H1 (cell line): Measurements from ENCODE around the gene CENPF. TPM values are rescaled to one million over a fixed set of nuclear protein-coding genes. Genes with fewer than 3 reads are reported as not detected.

Experiments
- CTCF ChIA-PET: fragments of 300-600 bp; sonication (Branson Sonifier 250); formaldehyde crosslinking; loops from one replicate; lab custom pipeline; 2021; ENCODE audit not compliant: partially characterized antibody; lab: Charles Lee
- POLR2A ChIA-PET: fragments of 300-600 bp; sonication (Branson Sonifier 250); formaldehyde crosslinking; loops from one replicate; lab custom pipeline; 2021; ENCODE audit warnings: inconsistent platforms; ENCODE audit not compliant: partially characterized antibody; lab: Charles Lee
- DNase-seq, 2 experiments: peaks; one replicate each; pipeline versions ENCODE4 v3.0.0 to v3.0.0-alpha.2; 2010 to 2022; ENCODE audit warnings: low spot score in 2 of 2, low read depth in 1 of 2, mixed read lengths in 1 of 2
- FAIRE-seq: peaks from 2 replicates; lab custom pipeline; 2011; peaks lifted over from hg19 to GRCh38; lab: Jason Lieb, UNC
- H2AFZ ChIP-seq: 2 replicates; pipeline ENCODE4 v1.8.1; 2012; ENCODE audit warnings: low read length, inconsistent platforms
- H2AK5ac ChIP-seq: 2 replicates; pipeline ENCODE4 v1.6.1; 2013; ENCODE audit warnings: low read depth, low read length
- H2BK120ac ChIP-seq: replicated peaks from 2 replicates; pipeline ENCODE3; 2013; ENCODE audit warnings: low read depth, low read length, inconsistent platforms
- H2BK12ac ChIP-seq: 2 replicates; pipeline ENCODE4 v1.6.1; 2013; ENCODE audit warnings: low read depth, low read length
- H2BK15ac ChIP-seq: 2 replicates; pipeline ENCODE4 v1.6.1; 2013; ENCODE audit warnings: low read length
- H2BK20ac ChIP-seq: 2 replicates; pipeline ENCODE4 v1.6.1; 2013; ENCODE audit warnings: low read length
- H2BK5ac ChIP-seq: 2 replicates; pipeline ENCODE4 v1.6.1; 2013; ENCODE audit warnings: low read depth, low read length
- H3K14ac ChIP-seq: 2 replicates; pipeline ENCODE4 v1.6.1; 2013; ENCODE audit warnings: inconsistent platforms; ENCODE audit not compliant: insufficient read length
- H3K18ac ChIP-seq: 2 replicates; pipeline ENCODE4 v1.6.1; 2013; ENCODE audit warnings: low read length; ENCODE audit errors: extremely low read depth
- H3K23ac ChIP-seq: 2 replicates; pipeline ENCODE4 v1.6.1; 2013; ENCODE audit warnings: inconsistent platforms; ENCODE audit not compliant: insufficient read length
- H3K23me2 ChIP-seq: 2 replicates; pipeline ENCODE4 v1.6.1; 2013; ENCODE audit warnings: low read depth, low read length
- H3K27ac ChIP-seq: 2 replicates; pipeline ENCODE4 v1.6.1; 2011; ENCODE audit warnings: low read depth, low read length, inconsistent platforms
- H3K27me3 ChIP-seq, 4 experiments: replicated peaks in 1 of 4; 1 replicate in 1 of 4; 2 replicates in 3 of 4; pipeline versions ENCODE4 v1.6.1 to v1.8.1; 2011 to 2013; ENCODE audit warnings: low read length in 3 of 4, mild to moderate bottlenecking in 3 of 4, inconsistent platforms in 2 of 4, mixed read lengths in 2 of 4, moderate library complexity in 1 of 4; ENCODE audit not compliant: control insufficient read depth in 3 of 4, insufficient read depth in 3 of 4; ENCODE audit errors: extremely low read depth in 1 of 4
- H3K36me3 ChIP-seq, 4 experiments: 2 replicates each; pipeline versions ENCODE4 v1.6.1 to v1.8.1; 2011 to 2013; ENCODE audit warnings: mild to moderate bottlenecking in 4 of 4, low read length in 3 of 4, moderate library complexity in 2 of 4, control low read depth in 1 of 4, inconsistent platforms in 1 of 4; ENCODE audit not compliant: insufficient read depth in 4 of 4, control insufficient read depth in 2 of 4
- H3K4ac ChIP-seq: replicated peaks from 2 replicates; pipeline ENCODE3; 2013; ENCODE audit warnings: low read length, low read depth, mixed read lengths, inconsistent platforms; ENCODE audit not compliant: insufficient read length
- H3K4me1 ChIP-seq, 4 experiments: replicated peaks in 1 of 4; 1 replicate in 1 of 4; 2 replicates in 3 of 4; pipeline versions ENCODE4 v1.6.1 to v1.8.1; 2011 to 2013; ENCODE audit warnings: low read length in 3 of 4, inconsistent platforms in 2 of 4, mixed read lengths in 1 of 4; ENCODE audit not compliant: insufficient read depth in 4 of 4, control insufficient read depth in 3 of 4
- H3K4me2 ChIP-seq, 2 experiments: 2 replicates each; pipeline versions ENCODE4 v1.6.1 to v1.8.1; 2011 to 2013; ENCODE audit warnings: low read depth in 2 of 2, low read length in 2 of 2, control low read depth in 1 of 2, inconsistent platforms in 1 of 2, mild to moderate bottlenecking in 1 of 2; ENCODE audit not compliant: insufficient read depth in 1 of 2
- H3K4me3 ChIP-seq, 4 experiments: fragments of 200-600, 300-600 bp in 1 of 4; sonication (generic), shearing (Covaris generic), sonication (Bioruptor Twin) in 1 of 4; 2 replicates each; pipeline versions ENCODE4 v1.5.1 to v1.8.1; 2011 to 2016; ENCODE audit warnings: low read length in 4 of 4, low read depth in 3 of 4, control low read depth in 2 of 4, inconsistent platforms in 2 of 4, mild to moderate bottlenecking in 2 of 4, mixed read lengths in 1 of 4, moderate library complexity in 1 of 4; ENCODE audit not compliant: insufficient read depth in 2 of 4; ENCODE audit errors: extremely low read depth in 1 of 4
- H3K56ac ChIP-seq: replicated peaks from 2 replicates; pipeline ENCODE3; 2013; ENCODE audit warnings: low read depth, mild to moderate bottlenecking, mixed read lengths, low read length, inconsistent platforms; ENCODE audit not compliant: insufficient read length
- H3K79me1 ChIP-seq: 2 replicates; pipeline ENCODE4 v1.6.1; 2013; ENCODE audit warnings: low read depth, low read length, control low read depth
- H3K79me2 ChIP-seq, 2 experiments: 2 replicates each; pipeline versions ENCODE4 v1.6.1 to v1.8.1; 2012 to 2013; ENCODE audit warnings: low read length in 2 of 2, mild to moderate bottlenecking in 2 of 2, inconsistent platforms in 1 of 2; ENCODE audit not compliant: insufficient read depth in 2 of 2, control insufficient read depth in 1 of 2
- H3K9ac ChIP-seq, 4 experiments: replicated peaks in 1 of 4; 1 replicate in 1 of 4; 2 replicates in 3 of 4; pipeline versions ENCODE4 v1.6.1 to v1.8.1; 2011 to 2013; ENCODE audit warnings: low read depth in 3 of 4, low read length in 3 of 4, control low read depth in 2 of 4, mild to moderate bottlenecking in 2 of 4, moderate library complexity in 2 of 4, inconsistent platforms in 1 of 4; ENCODE audit errors: extremely low read depth in 1 of 4
- H3K9me3 ChIP-seq, 2 experiments: 2 replicates each; pipeline versions ENCODE4 v1.6.1 to v1.8.1; 2012 to 2013; ENCODE audit warnings: mild to moderate bottlenecking in 2 of 2, moderate library complexity in 2 of 2, control low read depth in 1 of 2, inconsistent platforms in 1 of 2, low read depth in 1 of 2, low read length in 1 of 2, mixed read lengths in 1 of 2; ENCODE audit not compliant: insufficient read depth in 2 of 2
- H4K20me1 ChIP-seq, 2 experiments: replicated peaks in 1 of 2; 2 replicates each; pipeline versions ENCODE3 to v1.8.1; 2011 to 2013; ENCODE audit warnings: inconsistent platforms in 2 of 2, low read length in 2 of 2, mild to moderate bottlenecking in 1 of 2; ENCODE audit not compliant: insufficient read depth in 2 of 2, control insufficient read depth in 1 of 2
- H4K5ac ChIP-seq: 2 replicates; pipeline ENCODE4 v1.6.1; 2013; ENCODE audit warnings: low read length, low read depth, mixed read lengths, inconsistent platforms; ENCODE audit not compliant: insufficient read length
- H4K8ac ChIP-seq: 2 replicates; pipeline ENCODE4 v1.8.0; 2013; ENCODE audit warnings: mild to moderate bottlenecking, moderate library complexity, low read length, inconsistent platforms; ENCODE audit not compliant: insufficient read depth; ENCODE audit errors: extremely low read depth
- H4K91ac ChIP-seq: replicated peaks from 2 replicates; pipeline ENCODE3; 2013; ENCODE audit warnings: low read length, mixed read lengths, inconsistent platforms; ENCODE audit not compliant: insufficient read length
- RAD21 ChIP-seq, 2 experiments: IDR thresholded peaks in 1 of 2; conservative IDR thresholded peaks in 1 of 2; 2 replicates each; pipeline ENCODE4 v1.6.1; 2011; ENCODE audit warnings: low read depth in 2 of 2, low read length in 2 of 2, improper control_type of control experiment in 1 of 2, inconsistent platforms in 1 of 2, mild to moderate bottlenecking in 1 of 2, moderate library complexity in 1 of 2
- RBBP5 ChIP-seq: IDR thresholded peaks from 2 replicates; pipeline ENCODE4 v1.7.1; 2012; ENCODE audit warnings: low read depth, mild to moderate bottlenecking, inconsistent platforms, low read length, moderate library complexity, borderline replicate concordance
- SAP30 ChIP-seq: fragments of 300-600 bp; sonication (generic); IDR thresholded peaks from 2 replicates; pipeline ENCODE4 v1.7.1; 2012; ENCODE audit warnings: low read length, moderate library complexity, mild to moderate bottlenecking, inconsistent platforms; ENCODE audit not compliant: insufficient read depth, insufficient replicate concordance
- TEAD4 ChIP-seq: IDR thresholded peaks from 2 replicates; pipeline ENCODE4 v1.6.1; 2012; ENCODE audit warnings: low read depth, low read length, inconsistent platforms, mixed read lengths
- ZNF274 ChIP-seq: IDR thresholded peaks from 2 replicates; pipeline ENCODE4 v1.7.0; 2012; ENCODE audit warnings: low read length, borderline replicate concordance; ENCODE audit errors: extremely low read depth
- WGBS, 2 experiments: shearing (Covaris generic) in 1 of 2; methylation state at CpG; one replicate each; pipeline versions ENCODE4 v1.1.6 to v1.1.7; 2013 to 2015; ENCODE audit warnings: low lambda C conversion rate in 2 of 2, mixed read lengths in 2 of 2, inconsistent platforms in 1 of 2, low coverage in 1 of 2, missing lambda C conversion rate in 1 of 2; ENCODE audit not compliant: insufficient replicate concordance in 2 of 2, insufficient coverage in 1 of 2, insufficient read length in 1 of 2; ENCODE audit errors: extremely low coverage in 1 of 2, missing lambda C conversion rate in 1 of 2; 5-methylcytosine and 5-hydroxymethylcytosine counted together
- polyA plus RNA-seq, 7 experiments: library from polyadenylated mRNA; depleted of rRNA in 3 of 7; stranded (reverse) in 5 of 7; unstranded in 2 of 7; fragments of >200 nt in 5 of 7; fragments of 200-250 nt in 2 of 7; gene quantifications; 1 replicate in 5 of 7; 2 replicates in 1 of 7; 4 replicates in 1 of 7; pipeline versions ENCODE4 v1.2.1 to v1.2.3, GENCODE V29; 2011 to 2013; ENCODE audit warnings: missing spikeins in 2 of 7, mixed read lengths in 2 of 7
- total RNA-seq: library from RNA; stranded (reverse); fragmentation: NEBNext Ultra II Directional; extraction: Animal tissue kit (Norgen Biotek cat#: 25700); gene quantifications from 2 replicates; pipeline ENCODE4 v1.2.1, GENCODE V29; 2021

CENPF gene
- total and polyA plus RNA-seq, 2 of the 8 experiments (the other 6 are each of a cell fraction or from before 2014, with no cell fraction given): 13.7 to 170 TPM

DNA sequence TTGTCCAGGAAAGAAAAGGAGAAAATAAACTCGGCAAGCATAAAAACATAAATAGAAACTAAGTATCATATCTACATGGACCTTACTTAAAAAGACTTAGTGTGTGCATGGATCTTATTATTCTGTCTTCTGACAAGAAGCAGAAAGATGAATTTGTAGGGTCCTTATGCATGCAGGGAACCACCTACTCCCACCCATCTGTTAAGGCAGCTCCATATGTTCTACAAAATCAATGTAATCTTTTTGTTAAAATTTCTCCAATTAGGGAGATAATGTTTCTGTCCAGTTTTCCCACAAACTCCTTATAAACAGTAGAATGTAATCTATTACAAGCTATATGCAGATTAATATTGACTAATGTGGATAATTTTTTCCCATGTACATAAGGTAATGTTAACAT, 37.7 kb upstream of the CENPF start:
- no peaks in the 10 kb centered on the region for H3K27me3 ChIP-seq
- no peak overlapping the region for H3K9ac ChIP-seq
- H3K23ac ChIP-seq: no peak overlapping the region
- H4K91ac ChIP-seq: no peak overlapping the region
- ChIA-PET CTCF (interaction anchor here (0.6 to 3.0 kb wide), 8 partner anchors 13 to 587 kb away, joined by 3 to 17 read pairs (median 3); no protein-coding TSS in a partner anchor), POLR2A (interaction anchor here (0.6 to 10.3 kb wide), 3 partner anchors 14 to 18 kb away, joined by 3 to 70 read pairs (median 3); partner anchors contain the start of gene PTPN14)
- no peak for FAIRE-seq
- no peak overlapping the region for H4K5ac ChIP-seq
- H2BK5ac ChIP-seq: no peak overlapping the region
- H2AFZ ChIP-seq: no peak overlapping the region
- H2BK120ac ChIP-seq: no peak overlapping the region
- no peak overlapping the region for H3K4ac ChIP-seq
- H2BK20ac ChIP-seq: no peak overlapping the region
- H3K79me2 ChIP-seq: no peaks in the 10 kb centered on the region
- H2BK12ac ChIP-seq: no peak overlapping the region
- H2BK15ac ChIP-seq: no peak overlapping the region
- no peaks in the 10 kb centered on the region for H3K4me1 ChIP-seq
- H3K27ac ChIP-seq: no peak overlapping the region
- no peaks in the 10 kb centered on the region for H3K23me2 ChIP-seq
- no peak overlapping the region for H3K4me3 ChIP-seq
- 100% methylated on average over 1 of the region's 1 CpG; no CpG with 5 or more reads in 1 of the 2 experiments for WGBS, 2 experiments
- H3K9me3 ChIP-seq: 0 out of 4 replicates have a peak, but pooled peaks cover 0 to 2% of the 10 kb centered on the region in 2 experiments
- H3K56ac ChIP-seq: no peak overlapping the region
- no peak for DNase-seq
- no peaks in the 10 kb centered on the region for H4K20me1 ChIP-seq
- no peak overlapping the region for H3K14ac ChIP-seq
- no peaks in the 10 kb centered on the region for H3K36me3 ChIP-seq
- H4K8ac ChIP-seq: no peak overlapping the region
- H2AK5ac ChIP-seq: no peak overlapping the region
- H3K18ac ChIP-seq: no peak overlapping the region
- H3K79me1 ChIP-seq: no peaks in the 10 kb centered on the region
- TF ChIP-seq TEAD4: no peak
- TF ChIP-seq RAD21 (IDR thresholded peaks at IDR 0.05 in 1 of 2, conservative IDR thresholded peaks at IDR 0.05 in 1 of 2; ENCODE audit: low read depth in 2 of 2, low read length in 2 of 2): no peak
- TF ChIP-seq RBBP5: no peak
- TF ChIP-seq ZNF274: no peak
- TF ChIP-seq SAP30: no peak
- no peak overlapping the region for H3K4me2 ChIP-seq
